SJCRH30 (cell line): Measurements from ENCODE around the gene CDC42BPA. TPM values are rescaled to one million over a fixed set of nuclear protein-coding genes. Genes with fewer than 3 reads are reported as not detected.
A peak's percentile ranks its signal among the peaks of the same experiment; 100 is the strongest.

Experiments used
- DNase-seq, 2 experiments: peaks; one replicate each; pipeline ENCODE4 v3.0.0-alpha.2; 2015 to 2020
- H3K27ac ChIP-seq: fragments of 250-450 bp; sonication (Bioruptor Pico); 2 replicates; pipeline ENCODE4 v1.5.1; 2020; ENCODE audit warnings: mild to moderate bottlenecking, moderate library complexity
- H3K27me3 ChIP-seq: fragments of 250-450 bp; sonication (Bioruptor Pico); 2 replicates; pipeline ENCODE4 v1.5.1; 2020; ENCODE audit warnings: mild to moderate bottlenecking, moderate library complexity
- H3K36me3 ChIP-seq: fragments of 250-450 bp; sonication (Bioruptor Pico); 2 replicates; pipeline ENCODE4 v1.5.1; 2020; ENCODE audit warnings: mild to moderate bottlenecking, moderate library complexity
- H3K4me1 ChIP-seq: fragments of 250-450 bp; sonication (Bioruptor Pico); 2 replicates; pipeline ENCODE4 v1.5.1; 2020; ENCODE audit warnings: mild to moderate bottlenecking, moderate library complexity
- H3K4me3 ChIP-seq: fragments of 250-450 bp; sonication (Bioruptor Pico); 2 replicates; pipeline ENCODE4 v1.5.1; 2020; ENCODE audit warnings: mild to moderate bottlenecking, moderate library complexity
- H3K9me3 ChIP-seq: fragments of 250-450 bp; sonication (Bioruptor Pico); replicated peaks from 2 replicates; pipeline ENCODE4 v1.5.1; 2020; ENCODE audit warnings: mild to moderate bottlenecking, moderate library complexity
- total RNA-seq: library from RNA; depleted of rRNA; stranded (reverse); fragments of >200 nt; shearing (Covaris generic); gene quantifications from 2 replicates; pipeline ENCODE4 v1.2.3, GENCODE V29; 2014

CDC42BPA gene
- total RNA-seq, 1 experiment from 2014 or later: 57.1 TPM

- H3K4me1 ChIP-seq: no peaks in the 10 kb centered on the region
- H3K27me3 ChIP-seq: no peaks in the 10 kb centered on the region
- H3K27ac ChIP-seq: no peak overlapping the region
- H3K9me3 ChIP-seq: 0 out of 2 replicates have a peak, but pooled peaks cover 3% of the 10 kb centered on the region
- no peak for DNase-seq
- peaks cover 6% of the 10 kb centered on the region; the same call in 1 of the 2 replicates for H3K36me3 ChIP-seq
- no peak overlapping the region for H3K4me3 ChIP-seq
These were observed 256.0 kb downstream of the CDC42BPA start for GRCh38 chr1:227062306-227062705.

DNA sequence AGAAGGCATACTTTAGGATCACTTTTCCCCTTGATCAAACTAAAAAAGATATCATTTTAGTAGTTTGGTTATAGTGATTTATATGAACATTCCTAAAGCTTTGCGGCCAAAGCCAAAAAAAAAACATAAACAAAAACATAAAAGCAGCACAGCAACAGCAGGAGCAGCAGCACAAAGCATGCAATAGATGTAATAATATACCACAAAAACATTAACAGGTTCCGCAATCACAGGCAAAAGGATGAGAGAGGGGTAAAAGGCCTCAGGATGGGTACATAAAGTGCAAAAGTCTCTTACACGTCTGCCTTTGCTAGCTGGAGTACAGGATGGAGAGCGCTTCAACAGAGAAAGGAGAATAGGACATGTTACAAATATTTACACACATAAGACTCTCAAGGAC is 259.2 kb downstream of the CDC42BPA start:
- no peak for DNase-seq
- no peak overlapping the region for H3K27ac ChIP-seq

DNA sequence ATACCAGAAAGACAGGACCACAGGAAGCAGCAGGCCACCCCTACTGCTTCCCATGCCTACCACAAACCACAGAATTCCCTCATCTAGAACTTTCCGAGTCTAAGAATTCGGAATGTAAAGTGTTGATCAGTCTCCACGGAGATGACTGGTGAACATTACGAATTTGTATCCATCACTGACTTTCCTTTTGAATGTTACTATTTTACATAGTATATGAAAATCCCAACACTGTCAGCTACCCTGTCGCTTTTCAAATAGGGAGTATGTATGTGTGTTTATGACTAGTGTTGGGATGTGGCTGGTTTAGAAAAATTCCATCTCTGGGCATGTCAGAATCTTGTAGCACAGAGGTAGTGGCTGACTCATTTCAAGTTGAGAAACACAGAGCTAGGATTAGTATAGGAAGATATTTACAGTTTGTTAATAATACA is 260.0 kb downstream of the CDC42BPA start:
- no peaks in the 10 kb centered on the region for H3K4me1 ChIP-seq
- no peaks in the 10 kb centered on the region; the same call in 1 of the 2 replicates for H3K27me3 ChIP-seq
- H3K36me3 ChIP-seq: peaks cover 12% of the 10 kb centered on the region; the same call in 1 of the 2 replicates
- 0 out of 2 replicates have a peak, but pooled peaks cover 3% of the 10 kb centered on the region for H3K9me3 ChIP-seq
- peak in 1 of 2 experiments; percentile 6 for DNase-seq
- no peak overlapping the region for H3K27ac ChIP-seq
- H3K4me3 ChIP-seq: no peak overlapping the region

More for the DNA sequence above, 259.2 kb downstream of the CDC42BPA start:
- H3K27me3 ChIP-seq: no peaks in the 10 kb centered on the region
- no peak overlapping the region for H3K4me3 ChIP-seq
- peaks cover 14% of the 10 kb centered on the region; the same call in 1 of the 2 replicates for H3K36me3 ChIP-seq
- H3K9me3 ChIP-seq: 0 out of 2 replicates have a peak, but pooled peaks cover 3% of the 10 kb centered on the region
- H3K4me1 ChIP-seq: no peaks in the 10 kb centered on the region

DNA sequence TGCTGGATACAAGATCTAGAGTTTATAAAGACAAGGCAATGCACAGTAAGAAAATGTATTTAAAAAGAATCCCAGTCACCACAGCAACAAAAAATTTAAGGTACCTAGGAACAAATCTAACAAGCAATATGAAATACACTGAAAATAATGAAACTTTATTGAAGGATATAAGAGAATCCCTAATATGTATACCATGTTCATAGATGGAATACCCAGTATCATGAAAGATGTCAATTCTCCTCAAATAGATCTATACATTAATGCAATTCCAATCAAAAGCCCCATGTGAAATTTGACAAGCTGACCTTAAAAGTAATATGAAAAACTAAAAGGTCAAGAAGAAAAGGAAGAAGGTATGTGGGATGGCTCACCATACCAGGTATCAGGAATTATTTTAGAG is 269.0 kb downstream of the CDC42BPA start:
- Histone ChIP-seq H3K27ac (no peak overlapping the region), H3K9me3 (0 out of 2 replicates have a peak, but pooled peaks cover 4% of the 10 kb centered on the region), H3K36me3 (peaks cover 38% of the 10 kb centered on the region), H3K4me3 (no peak overlapping the region), H3K4me1 (no peaks in the 10 kb centered on the region), H3K27me3 (no peaks in the 10 kb centered on the region; the same call in 1 of the 2 replicates)
- no peak for DNase-seq

GRCh38 chr1:227043755-227044154 is 274.5 kb downstream of the CDC42BPA start:
- Histone ChIP-seq H3K36me3 (peaks cover 54% of the 10 kb centered on the region), H3K27me3 (no peaks in the 10 kb centered on the region), H3K4me3 (no peak overlapping the region), H3K27ac (no peak overlapping the region), H3K9me3 (0 out of 2 replicates have a peak, but pooled peaks cover 4% of the 10 kb centered on the region), H3K4me1 (no peaks in the 10 kb centered on the region; the same call in 1 of the 2 replicates)
- DNase-seq: no peak

DNA sequence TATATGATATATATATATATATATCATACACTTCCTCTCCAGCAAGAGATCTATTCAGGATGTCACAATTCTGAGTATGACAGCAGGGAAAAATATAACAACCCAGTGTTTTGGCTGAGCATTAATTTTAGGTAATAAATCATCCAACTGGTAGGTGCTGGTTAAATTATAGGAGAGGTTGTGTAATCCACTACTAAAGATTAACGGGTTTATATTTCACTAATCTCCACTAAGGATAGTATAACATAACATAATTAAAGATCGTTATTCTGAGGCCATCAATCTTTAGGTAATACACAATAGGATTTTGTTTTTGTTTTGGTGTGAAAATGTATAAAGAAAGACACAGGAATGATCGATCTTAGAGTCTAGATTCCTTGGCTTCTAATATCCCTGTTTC is 276.0 kb downstream of the CDC42BPA start:
- Histone ChIP-seq H3K36me3 (peaks cover 48% of the 10 kb centered on the region), H3K4me3 (no peak overlapping the region)
- no peak for DNase-seq

GRCh38 chr1:227038401-227038800 is 279.9 kb downstream of the CDC42BPA start:
- Histone ChIP-seq H3K27ac (no peak overlapping the region), H3K4me3 (no peak overlapping the region), H3K27me3 (no peaks in the 10 kb centered on the region), H3K36me3 (peaks cover 36% of the 10 kb centered on the region), H3K9me3 (no peaks in the 10 kb centered on the region), H3K4me1 (no peaks in the 10 kb centered on the region; the same call in 1 of the 2 replicates)
- DNase-seq: no peak

More for the DNA sequence above, 276.0 kb downstream of the CDC42BPA start:
- no peak overlapping the region for H3K27ac ChIP-seq
- no peaks in the 10 kb centered on the region; the same call in 1 of the 2 replicates for H3K4me1 ChIP-seq
- no peaks in the 10 kb centered on the region for H3K9me3 ChIP-seq
- H3K27me3 ChIP-seq: no peaks in the 10 kb centered on the region

- no peak for DNase-seq
- H3K27ac ChIP-seq: no peak overlapping the region
- no peak overlapping the region for H3K4me3 ChIP-seq
- no peaks in the 10 kb centered on the region for H3K4me1 ChIP-seq
- H3K27me3 ChIP-seq: no peaks in the 10 kb centered on the region
- no peaks in the 10 kb centered on the region for H3K9me3 ChIP-seq
- H3K36me3 ChIP-seq: peaks cover 44% of the 10 kb centered on the region
These were observed 281.2 kb downstream of the CDC42BPA start for GRCh38 chr1:227037121-227037520.

GRCh38 chr1:227035316-227035715 is 283.0 kb downstream of the CDC42BPA start:
- no peaks in the 10 kb centered on the region for H3K4me1 ChIP-seq
- no peak overlapping the region for H3K27ac ChIP-seq
- H3K27me3 ChIP-seq: no peaks in the 10 kb centered on the region
- H3K9me3 ChIP-seq: no peaks in the 10 kb centered on the region
- DNase-seq: no peak
- H3K4me3 ChIP-seq: no peak overlapping the region
- peaks cover 48% of the 10 kb centered on the region for H3K36me3 ChIP-seq

DNA sequence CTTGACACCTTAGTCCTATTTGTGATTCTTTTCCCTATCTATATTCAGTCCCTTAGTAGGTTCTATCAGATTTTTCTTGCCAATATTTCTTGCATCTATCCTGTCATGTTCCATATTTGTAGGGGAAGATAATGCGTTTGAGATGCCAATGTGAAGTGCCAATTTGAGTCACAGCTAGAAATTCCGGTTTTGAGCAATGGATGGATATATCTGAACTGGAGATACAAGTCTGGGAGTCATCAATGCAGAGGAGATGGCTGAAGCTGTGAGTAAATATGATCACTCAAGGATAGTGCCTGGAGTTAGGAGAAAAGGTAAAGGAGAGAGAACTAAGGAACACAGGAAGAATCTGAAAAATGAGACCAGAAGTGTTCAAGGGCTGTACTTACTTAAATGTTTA is 284.4 kb downstream of the CDC42BPA start:
- no peaks in the 10 kb centered on the region for H3K27me3 ChIP-seq
- no peaks in the 10 kb centered on the region for H3K9me3 ChIP-seq
- peaks cover 49% of the 10 kb centered on the region for H3K36me3 ChIP-seq
- H3K4me3 ChIP-seq: no peak overlapping the region
- DNase-seq: no peak
- H3K4me1 ChIP-seq: no peaks in the 10 kb centered on the region
- H3K27ac ChIP-seq: no peak overlapping the region

DNA sequence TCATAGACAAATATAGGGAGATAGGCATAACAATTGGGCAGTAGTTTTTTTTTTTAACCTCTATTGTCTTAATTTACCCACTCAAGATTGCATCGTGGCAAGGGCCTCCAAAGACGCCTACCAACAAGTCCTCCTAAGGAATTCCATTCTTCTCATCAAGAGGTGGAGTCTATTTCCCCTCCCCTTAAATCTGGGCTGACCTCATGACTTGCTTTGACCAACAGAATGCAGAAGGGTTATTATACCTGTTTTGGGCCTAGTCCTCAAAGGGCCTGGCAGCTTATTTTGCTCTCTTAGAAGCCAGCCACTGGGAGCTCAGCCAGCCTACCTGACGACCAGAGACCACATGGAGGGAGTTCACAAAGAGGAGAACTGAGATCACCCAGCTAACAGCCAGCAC is 285.9 kb downstream of the CDC42BPA start:
- Histone ChIP-seq H3K36me3 (peaks cover 57% of the 10 kb centered on the region), H3K27me3 (no peaks in the 10 kb centered on the region), H3K9me3 (no peaks in the 10 kb centered on the region), H3K27ac (no peak overlapping the region), H3K4me1 (no peaks in the 10 kb centered on the region), H3K4me3 (no peak overlapping the region)
- DNase-seq: no peak

DNA sequence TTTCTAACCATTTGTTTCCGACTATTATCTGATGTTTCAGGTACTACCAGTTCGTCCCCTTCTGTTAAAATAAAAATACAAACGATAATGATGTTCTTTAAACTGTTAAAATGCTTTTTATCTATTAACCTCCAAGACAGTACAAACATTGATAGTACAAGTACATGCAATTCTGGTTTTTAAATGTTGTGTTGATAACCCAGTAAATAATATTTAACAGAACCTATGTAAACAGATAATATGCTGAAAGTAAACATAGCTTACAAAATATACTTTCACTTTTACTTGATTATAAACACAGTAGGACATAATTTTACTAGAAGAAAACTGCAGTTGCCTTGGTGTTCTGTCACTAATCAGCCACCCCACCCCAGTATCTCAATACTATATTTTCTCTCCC is 301.3 kb downstream of the CDC42BPA start:
- H3K36me3 ChIP-seq: peaks cover 33% of the 10 kb centered on the region
- no peaks in the 10 kb centered on the region for H3K4me1 ChIP-seq
- H3K27ac ChIP-seq: no peak overlapping the region
- H3K9me3 ChIP-seq: no peaks in the 10 kb centered on the region
- no peak for DNase-seq
- no peak overlapping the region for H3K4me3 ChIP-seq
- H3K27me3 ChIP-seq: no peaks in the 10 kb centered on the region

DNA sequence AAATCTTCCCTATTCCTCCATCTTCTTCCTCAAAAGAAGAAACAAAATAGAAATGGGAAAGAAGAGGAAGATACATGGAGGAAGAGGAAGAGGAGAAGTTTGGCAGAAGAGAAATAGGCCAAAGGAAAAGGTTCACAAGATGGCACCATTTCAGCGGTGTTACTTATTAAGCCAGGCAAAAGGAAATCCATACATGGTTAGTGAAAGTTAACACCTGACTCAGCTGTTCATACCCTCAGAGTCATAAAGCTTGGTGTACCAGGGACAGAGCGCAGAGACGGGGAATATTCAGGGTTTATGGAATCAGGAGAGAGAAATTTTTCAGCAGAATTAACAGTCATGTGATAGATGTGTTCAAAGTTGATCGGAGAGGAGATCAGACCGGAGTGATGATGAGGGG is 307.6 kb downstream of the CDC42BPA start:
- H3K9me3 ChIP-seq: no peaks in the 10 kb centered on the region
- peaks cover 23% of the 10 kb centered on the region for H3K36me3 ChIP-seq
- H3K27me3 ChIP-seq: no peaks in the 10 kb centered on the region
- no peak overlapping the region for H3K27ac ChIP-seq
- H3K4me3 ChIP-seq: no peak overlapping the region
- DNase-seq: no peak
- no peaks in the 10 kb centered on the region for H3K4me1 ChIP-seq

GRCh38 chr1:227009937-227010336 is 308.4 kb downstream of the CDC42BPA start:
- H3K9me3 ChIP-seq: no peaks in the 10 kb centered on the region

DNA sequence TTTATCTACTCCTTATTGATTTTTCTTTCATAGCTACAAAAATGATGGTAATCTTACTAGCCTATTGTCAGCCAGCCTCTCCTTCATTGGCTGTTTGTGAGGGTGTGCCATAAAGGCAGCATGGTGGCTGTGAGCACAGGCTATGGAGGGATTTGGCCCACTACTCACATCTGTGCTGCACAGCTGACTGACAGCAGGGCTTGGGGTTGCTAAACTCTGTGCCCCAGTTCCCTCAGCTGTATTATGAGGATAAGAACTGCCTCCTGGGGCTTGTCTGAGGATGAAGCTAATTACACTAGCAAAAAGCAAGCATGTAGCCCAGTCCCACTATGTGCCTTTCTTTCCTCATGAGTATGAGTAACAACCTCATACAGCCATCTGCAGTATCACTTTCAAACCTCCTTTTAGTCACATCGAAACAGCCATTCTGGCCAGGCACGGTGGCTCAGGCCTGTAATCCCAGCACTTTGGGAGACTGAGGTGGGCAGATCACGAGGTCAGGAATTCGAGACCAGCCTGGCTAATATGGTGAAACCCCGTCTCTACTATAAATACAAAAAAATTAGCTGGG is 312.0 kb downstream of the CDC42BPA start:
- H3K27ac ChIP-seq: no peak overlapping the region
- H3K4me3 ChIP-seq: no peak overlapping the region
- H3K27me3 ChIP-seq: no peaks in the 10 kb centered on the region
- H3K9me3 ChIP-seq: no peaks in the 10 kb centered on the region
- no peak for DNase-seq
- H3K4me1 ChIP-seq: no peaks in the 10 kb centered on the region
- H3K36me3 ChIP-seq: peaks cover 31% of the 10 kb centered on the region

More at GRCh38 chr1:227009937-227010336, 308.4 kb downstream of the CDC42BPA start:
- Histone ChIP-seq H3K4me3 (no peak overlapping the region), H3K36me3 (peaks cover 25% of the 10 kb centered on the region), H3K27ac (no peak overlapping the region), H3K4me1 (no peaks in the 10 kb centered on the region), H3K27me3 (no peaks in the 10 kb centered on the region)
- DNase-seq: peak in 1 of 2 experiments; percentile 36

DNA sequence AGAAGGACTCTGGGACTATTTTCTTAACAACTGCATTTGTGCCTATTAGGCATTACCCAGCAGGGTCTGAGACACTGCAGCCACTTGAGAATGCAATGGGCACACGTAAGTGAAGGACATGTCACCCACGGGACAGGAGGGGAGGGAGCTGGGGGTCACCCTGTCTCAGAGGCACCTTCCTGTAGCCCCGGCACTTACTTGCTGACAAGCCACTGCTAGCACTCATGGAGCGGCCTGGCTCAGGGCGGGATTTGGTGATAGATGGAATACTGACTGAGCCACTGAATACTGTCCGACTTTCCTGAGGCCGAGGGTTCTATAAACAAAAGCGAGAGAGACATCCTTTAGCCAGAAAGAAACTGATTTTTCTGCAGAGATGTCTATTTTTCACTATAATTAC is 313.5 kb downstream of the CDC42BPA start:
- no peak overlapping the region for H3K27ac ChIP-seq

More for the DNA sequence above, 313.5 kb downstream of the CDC42BPA start:
- peaks cover 22% of the 10 kb centered on the region for H3K36me3 ChIP-seq
- H3K4me1 ChIP-seq: no peaks in the 10 kb centered on the region
- H3K4me3 ChIP-seq: no peak overlapping the region
- H3K9me3 ChIP-seq: no peaks in the 10 kb centered on the region
- DNase-seq: no peak
- H3K27me3 ChIP-seq: no peaks in the 10 kb centered on the region
